CD4-positive, alpha-beta T cell (primary cell): ENCODE data around the gene JUNB. TPM values are rescaled to one million over a fixed set of nuclear protein-coding genes. Genes with fewer than 3 reads are reported as not detected.

Experiments used
- ATAC-seq: fragments of 200-7000 bp; cut with Tn5 transposase; one replicate; pipeline ENCODE4 v1.10.0; 2022; ENCODE audit warnings: mild to moderate bottlenecking; ENCODE audit not compliant: poor library complexity
- CTCF ChIA-PET: fragments of 350-600 bp; sonication (Branson Sonifier 250); formaldehyde crosslinking; loops from one replicate; lab custom pipeline; 2021; ENCODE audit warnings: antibody characterized with exemption, inconsistent platforms; lab: Charles Lee
- POLR2A ChIA-PET: fragments of 350-600 bp; sonication (Branson Sonifier 250); formaldehyde crosslinking; loops from one replicate; lab custom pipeline; 2021; ENCODE audit warnings: antibody characterized with exemption, inconsistent platforms; lab: Charles Lee
- DNase-seq, 14 experiments: peaks; one replicate each; pipeline ENCODE4 v3.0.0-alpha.2; 2013 to 2020; ENCODE audit warnings: mixed read lengths in 2 of 14
- H3K27ac ChIP-seq, 2 donors: one replicate each; pipeline versions ENCODE4 v1.5.1 to v1.7.0; 2013; ENCODE audit warnings: low read length in 2 of 2, low read depth in 1 of 2, mild to moderate bottlenecking in 1 of 2
- H3K27me3 ChIP-seq, 2 experiments: 1 replicate in 1 of 2; 2 replicates in 1 of 2; pipeline versions ENCODE4 v1.6.1 to v1.7.0; 2013; ENCODE audit warnings: low read length in 2 of 2, control low read depth in 1 of 2, mild to moderate bottlenecking in 1 of 2, moderate library complexity in 1 of 2; ENCODE audit not compliant: insufficient read depth in 2 of 2, control insufficient read depth in 1 of 2
- H3K36me3 ChIP-seq: one replicate; pipeline ENCODE4 v1.6.1; 2013; ENCODE audit warnings: low read length, control low read depth; ENCODE audit not compliant: insufficient read depth
- H3K4me1 ChIP-seq: one replicate; pipeline ENCODE4 v1.6.1; 2013; ENCODE audit warnings: low read length, control low read depth; ENCODE audit not compliant: insufficient read depth
- H3K4me3 ChIP-seq: one replicate; pipeline ENCODE4 v1.5.1; 2013; ENCODE audit warnings: mild to moderate bottlenecking, low read length, moderate library complexity
- H3K9me3 ChIP-seq, 2 experiments: 1 replicate in 1 of 2; 2 replicates in 1 of 2; pipeline versions ENCODE4 v1.6.1 to v1.7.0; 2013; ENCODE audit warnings: low read length in 2 of 2, mild to moderate bottlenecking in 2 of 2, control low read depth in 1 of 2, moderate library complexity in 1 of 2; ENCODE audit not compliant: control insufficient read depth in 1 of 2, insufficient read depth in 1 of 2
- H3K27ac Mint-ChIP-seq: one replicate; pipeline ENCODE4 v1.8.0; 2020; ENCODE audit warnings: mixed read lengths
- H3K27me3 Mint-ChIP-seq: one replicate; pipeline ENCODE4 v1.8.0; 2021; ENCODE audit warnings: mixed read lengths
- H3K36me3 Mint-ChIP-seq: one replicate; pipeline ENCODE4 v1.8.0; 2021; ENCODE audit warnings: low read depth, mixed read lengths
- H3K4me1 Mint-ChIP-seq: one replicate; pipeline ENCODE4 v1.8.0; 2021; ENCODE audit warnings: low read depth, mixed read lengths
- H3K4me3 Mint-ChIP-seq: one replicate; pipeline ENCODE4 v1.8.0; 2020; ENCODE audit warnings: mild to moderate bottlenecking, mixed read lengths
- H3K9me3 Mint-ChIP-seq: one replicate; pipeline ENCODE4 v1.8.0; 2020; ENCODE audit warnings: mixed read lengths
- intact Hi-C, 2 experiments: fragments of 100-400 bp; cut with DNase I in 1 of 2; cut with micrococcal nuclease in 1 of 2; formaldehyde crosslinking; loops; one replicate each; pipeline versions ENCODE4 v1.15.1 to v1.9.0; 2023 to 2025; cut with DNase I, micrococcal nuclease
- total RNA-seq, 174 experiments: library from RNA in 2 of 174; stranded (reverse) in 2 of 174; gene quantifications; one replicate each; pipeline ENCODE4 v1.2.3 and lab custom pipeline; 2021 to 2026
- TF ChIP-seq, protein P1 (sequence below): fragments of 200-600 bp; IDR thresholded peaks from one replicate; pipeline ENCODE4 v1.8.0; 2022; ENCODE audit warnings: antibody characterized with exemption, mild to moderate bottlenecking

The JUNB gene
- total RNA-seq, 2 experiments from 2014 or later, result 2,467 to 2,518 TPM

DNA sequence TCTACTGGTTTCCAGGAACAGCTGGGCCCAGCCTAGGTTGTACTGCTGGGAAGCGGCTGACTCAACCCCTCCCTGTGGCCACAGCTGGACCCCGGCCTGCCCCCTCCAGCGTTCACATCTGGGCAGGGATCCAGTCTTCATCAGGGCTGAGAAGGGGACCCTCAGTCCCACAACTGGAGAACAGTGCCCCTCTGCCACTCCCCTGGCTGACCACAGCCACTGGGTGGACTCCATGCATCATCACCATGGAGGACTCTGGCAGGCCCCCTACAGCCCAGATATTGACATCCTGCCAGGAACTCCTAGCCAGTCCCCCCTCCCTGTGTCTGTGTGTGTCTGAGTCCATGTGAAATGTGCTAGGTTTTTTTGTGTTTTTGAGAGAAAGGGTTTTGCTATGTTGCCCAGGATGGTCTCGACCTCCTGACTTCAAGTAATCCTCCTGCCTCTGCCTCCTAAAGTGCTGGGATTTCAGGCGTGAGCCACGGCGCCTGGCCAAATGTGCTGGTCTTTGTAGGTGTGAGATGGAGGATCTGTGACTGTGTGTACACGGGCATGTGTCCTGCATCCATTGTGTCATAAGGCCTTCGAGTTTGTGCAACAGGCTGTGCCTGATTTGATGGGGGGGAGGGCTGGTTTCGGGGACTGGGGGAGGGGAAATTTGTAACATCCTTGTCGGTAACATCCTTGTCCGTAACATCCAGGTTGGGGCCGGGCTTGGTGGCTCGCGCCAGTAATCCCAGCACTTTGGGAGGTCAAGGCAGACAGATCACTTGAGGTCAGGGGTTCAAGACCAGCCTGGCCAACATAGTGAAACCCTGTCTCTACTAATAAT is 11.9 kb upstream of the JUNB start:
- Histone ChIP-seq H3K36me3 (no peaks in the 10 kb centered on the region), H3K4me1 (peaks cover 82% of the 10 kb centered on the region), H3K9me3 (no peaks in the 10 kb centered on the region), H3K4me3 (no peak overlapping the region), H3K27ac (no peak overlapping the region), H3K27me3 (no peaks in the 10 kb centered on the region)
- Mint-ChIP-seq H3K27me3 (no peaks in the 10 kb centered on the region), H3K4me3 (peak overlapping the region; percentile 60), H3K4me1 (peaks cover 45% of the 10 kb centered on the region), H3K27ac (peak overlapping the region; percentile 94), H3K36me3 (no peaks in the 10 kb centered on the region), H3K9me3 (no peaks in the 10 kb centered on the region)
- no peak for ATAC-seq
- CTCF ChIA-PET, result interaction anchor here (1.1 to 6.5 kb wide), 3 partner anchors 13 to 68 kb away, joined by 3 to 178 read pairs (median 8); partner anchors contain the start of gene JUNB
- intact Hi-C loops, result no loop called here
- POLR2A ChIA-PET, result interaction anchor here (1.3 to 8.4 kb wide), 5 partner anchors 8 to 43 kb away, joined by 6 to 301 read pairs (median 9); partner anchors contain the start of genes GET3, JUNB, PRDX2 and THSD8
- TF ChIP-seq, protein P1, sequence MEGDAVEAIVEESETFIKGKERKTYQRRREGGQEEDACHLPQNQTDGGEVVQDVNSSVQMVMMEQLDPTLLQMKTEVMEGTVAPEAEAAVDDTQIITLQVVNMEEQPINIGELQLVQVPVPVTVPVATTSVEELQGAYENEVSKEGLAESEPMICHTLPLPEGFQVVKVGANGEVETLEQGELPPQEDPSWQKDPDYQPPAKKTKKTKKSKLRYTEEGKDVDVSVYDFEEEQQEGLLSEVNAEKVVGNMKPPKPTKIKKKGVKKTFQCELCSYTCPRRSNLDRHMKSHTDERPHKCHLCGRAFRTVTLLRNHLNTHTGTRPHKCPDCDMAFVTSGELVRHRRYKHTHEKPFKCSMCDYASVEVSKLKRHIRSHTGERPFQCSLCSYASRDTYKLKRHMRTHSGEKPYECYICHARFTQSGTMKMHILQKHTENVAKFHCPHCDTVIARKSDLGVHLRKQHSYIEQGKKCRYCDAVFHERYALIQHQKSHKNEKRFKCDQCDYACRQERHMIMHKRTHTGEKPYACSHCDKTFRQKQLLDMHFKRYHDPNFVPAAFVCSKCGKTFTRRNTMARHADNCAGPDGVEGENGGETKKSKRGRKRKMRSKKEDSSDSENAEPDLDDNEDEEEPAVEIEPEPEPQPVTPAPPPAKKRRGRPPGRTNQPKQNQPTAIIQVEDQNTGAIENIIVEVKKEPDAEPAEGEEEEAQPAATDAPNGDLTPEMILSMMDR, result no peak
- peak in 2 of 14 experiments; percentile 23 to 44 for DNase-seq

DNA sequence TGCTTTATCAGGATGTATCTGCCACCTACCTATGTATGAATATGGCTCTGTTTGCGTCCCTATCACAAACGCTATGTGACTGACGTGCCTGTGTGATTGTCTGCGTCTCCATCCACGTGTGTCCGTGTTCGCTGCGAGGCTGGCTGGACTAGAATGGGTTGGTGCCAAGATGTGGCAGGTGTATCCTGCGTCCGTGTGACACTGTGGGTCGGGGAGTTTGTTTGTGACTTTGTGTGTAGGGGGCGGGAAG is 9.2 kb upstream of the JUNB start:
- Mint-ChIP-seq H3K4me1 (peaks cover 44% of the 10 kb centered on the region), H3K27me3 (no peaks in the 10 kb centered on the region), H3K9me3 (no peaks in the 10 kb centered on the region), H3K4me3 (peak overlapping the region; percentile 92), H3K36me3 (no peaks in the 10 kb centered on the region), H3K27ac (no peak overlapping the region)
- Histone ChIP-seq H3K4me3 (peak overlapping the region; percentile 61), H3K4me1 (peaks cover 87% of the 10 kb centered on the region), H3K36me3 (no peaks in the 10 kb centered on the region), H3K27ac (peak overlapping the region; percentile 83 to 86), H3K27me3 (no peaks in the 10 kb centered on the region), H3K9me3 (no peaks in the 10 kb centered on the region)
- DNase-seq, result peak in 2 of 14 experiments; percentile 90 to 99
- POLR2A ChIA-PET, result interaction anchor here (0.7 to 3.9 kb wide), 13 partner anchors 11 to 322 kb away, joined by 3 to 348 read pairs (median 4); partner anchors contain the start of genes CALR, JUNB, PRDX2 and RNASEH2A
- ATAC-seq, result peak; percentile 75
- intact Hi-C loops, result loop anchor here (1.0 to 10.0 kb wide), 3 partner anchors 11 to 371 kb away; partner anchors contain the start of genes CALR (in 1 of the 2) and FARSA (in 1 of the 2)
- TF ChIP-seq, protein P1, result no peak
- CTCF ChIA-PET, result interaction anchor here (0.7 to 2.1 kb wide), 5 partner anchors 10 to 184 kb away, joined by 3 to 16 read pairs (median 10); partner anchors contain the start of genes JUNB and SYCE2

DNA sequence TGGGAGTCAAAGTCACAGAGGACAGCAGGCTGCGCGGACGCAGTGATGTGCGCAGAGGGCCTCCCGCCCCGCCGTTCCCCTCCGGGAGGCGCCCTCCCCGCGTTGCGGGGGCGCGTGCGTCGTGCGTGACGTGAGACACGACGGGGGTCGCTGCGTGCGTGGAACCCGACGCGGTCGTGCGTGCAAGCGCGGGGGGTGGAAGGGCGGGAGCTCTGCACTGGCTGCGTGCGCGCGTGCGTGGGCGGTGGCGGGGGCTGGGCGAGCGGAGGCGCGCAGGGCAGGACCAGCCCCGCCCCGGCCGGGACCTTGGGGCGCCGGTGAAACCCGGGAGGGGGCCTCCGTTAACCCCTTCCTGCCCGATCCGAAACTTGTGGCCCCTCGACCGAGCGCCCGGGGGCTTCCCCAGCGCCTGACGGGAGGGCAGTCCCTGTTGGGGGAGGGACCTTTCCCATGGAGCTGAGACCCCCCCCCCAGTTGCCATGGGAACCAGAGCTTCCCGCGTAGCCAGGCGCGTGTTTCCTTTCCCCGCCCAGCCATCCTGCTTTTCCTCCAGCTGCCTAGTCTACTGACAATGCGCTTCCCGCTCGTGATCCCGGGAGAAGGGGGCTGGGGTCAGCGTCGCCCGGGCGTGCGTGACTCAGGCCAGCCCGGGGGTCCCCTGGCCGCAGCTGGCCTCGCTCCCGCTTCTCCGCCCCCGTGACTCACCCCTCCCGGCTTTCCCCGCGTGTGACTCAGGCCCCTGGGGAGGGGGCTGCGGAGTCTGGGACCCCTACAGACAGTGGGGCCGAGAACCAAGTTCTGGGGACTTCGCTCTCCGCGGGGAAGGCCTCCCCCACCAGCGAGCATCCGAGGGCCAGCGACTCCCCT is 8.6 kb upstream of the JUNB start:
- Histone ChIP-seq H3K9me3 (no peaks in the 10 kb centered on the region), H3K27me3 (no peaks in the 10 kb centered on the region), H3K4me3 (peak overlapping the region; percentile 61), H3K36me3 (no peaks in the 10 kb centered on the region), H3K4me1 (peaks cover 83% of the 10 kb centered on the region), H3K27ac (peak overlapping the region; percentile 91 to 98)
- no peaks in the 10 kb centered on the region for H3K36me3 Mint-ChIP-seq
- DNase-seq, result peak in 12 of 14 experiments; percentile 89 to 99 (median 94)
- peak; percentile 54 for ATAC-seq
- H3K4me3 Mint-ChIP-seq, result peak overlapping the region; percentile 92
- intact Hi-C loops, result loop anchor here (1.0 to 10.0 kb wide), 3 partner anchors 11 to 370 kb away; partner anchors contain the start of genes CALR (in 1 of the 2) and FARSA (in 1 of the 2)
- TF ChIP-seq, protein P1, result no peak
- peaks cover 39% of the 10 kb centered on the region for H3K4me1 Mint-ChIP-seq
- no peaks in the 10 kb centered on the region for H3K27me3 Mint-ChIP-seq
- H3K9me3 Mint-ChIP-seq, result no peaks in the 10 kb centered on the region
- CTCF ChIA-PET, result interaction anchor here (0.7 to 2.1 kb wide), 6 partner anchors 9 to 183 kb away, joined by 3 to 16 read pairs (median 7); partner anchors contain the start of genes JUNB and SYCE2
- H3K27ac Mint-ChIP-seq, result no peak overlapping the region
- POLR2A ChIA-PET, result interaction anchor here (0.7 to 3.9 kb wide), 14 partner anchors 9 to 322 kb away, joined by 3 to 348 read pairs (median 4); partner anchors contain the start of genes CALR, JUNB, PRDX2 and RNASEH2A
